Trophoblast cell (in vitro differentiated cells and primary cell): ENCODE results near the gene ABHD5.

Source experiments
- DNase-seq, 2 donors: peaks; one replicate each; pipeline ENCODE4 v3.0.0-alpha.2; 2016
- H2AFZ ChIP-seq: 2 replicates; pipeline ENCODE4 v1.6.1; 2013; ENCODE audit warnings: low read length, moderate library complexity, mild to moderate bottlenecking; ENCODE audit not compliant: insufficient read depth, poor library complexity
- H2AK5ac ChIP-seq: 2 replicates; pipeline ENCODE4 v1.6.1; 2013; ENCODE audit warnings: mild to moderate bottlenecking, low read length
- H2BK120ac ChIP-seq: 2 replicates; pipeline ENCODE4 v1.6.1; 2013; ENCODE audit warnings: low read length, mild to moderate bottlenecking, moderate library complexity; ENCODE audit not compliant: insufficient read depth, poor library complexity
- H2BK12ac ChIP-seq: 2 replicates; pipeline ENCODE4 v1.6.1; 2013; ENCODE audit warnings: mild to moderate bottlenecking, low read length, moderate library complexity
- H2BK5ac ChIP-seq: 2 replicates; pipeline ENCODE4 v1.6.1; 2013; ENCODE audit warnings: low read length, low read depth, moderate library complexity, mild to moderate bottlenecking; ENCODE audit not compliant: poor library complexity
- H3K14ac ChIP-seq: 2 replicates; pipeline ENCODE4 v1.6.1; 2013; ENCODE audit warnings: mild to moderate bottlenecking, low read length
- H3K18ac ChIP-seq: 2 replicates; pipeline ENCODE4 v1.6.1; 2013; ENCODE audit warnings: mild to moderate bottlenecking, low read length
- H3K23ac ChIP-seq: 2 replicates; pipeline ENCODE4 v1.6.1; 2013; ENCODE audit warnings: low read length
- H3K27ac ChIP-seq: 2 replicates; pipeline ENCODE4 v1.5.1; 2013; ENCODE audit warnings: low read depth, mild to moderate bottlenecking, inconsistent platforms, low read length, moderate library complexity
- H3K27me3 ChIP-seq: 2 replicates; pipeline ENCODE4 v1.6.1; 2013; ENCODE audit warnings: inconsistent platforms, mild to moderate bottlenecking, low read length, moderate library complexity; ENCODE audit not compliant: insufficient read depth
- H3K36me3 ChIP-seq, 2 experiments: 1 replicate in 1 of 2; 2 replicates in 1 of 2; pipeline ENCODE4 v1.6.1; 2013; ENCODE audit warnings: low read length in 2 of 2, mild to moderate bottlenecking in 2 of 2, moderate library complexity in 1 of 2; ENCODE audit not compliant: insufficient read depth in 2 of 2, control insufficient read depth in 1 of 2
- H3K4ac ChIP-seq: 2 replicates; pipeline ENCODE4 v1.6.1; 2013; ENCODE audit warnings: low read depth, mild to moderate bottlenecking, low read length, moderate library complexity
- H3K4me1 ChIP-seq, 2 experiments: 1 replicate in 1 of 2; 2 replicates in 1 of 2; pipeline ENCODE4 v1.6.1; 2013; ENCODE audit warnings: low read length in 2 of 2, mild to moderate bottlenecking in 2 of 2, moderate library complexity in 1 of 2; ENCODE audit not compliant: insufficient read depth in 2 of 2, control insufficient read depth in 1 of 2
- H3K4me2 ChIP-seq: 2 replicates; pipeline ENCODE4 v1.6.1; 2013; ENCODE audit warnings: inconsistent platforms, mild to moderate bottlenecking, low read length, moderate library complexity
- H3K4me3 ChIP-seq: 2 replicates; pipeline ENCODE4 v1.5.1; 2013; ENCODE audit warnings: mild to moderate bottlenecking, low read depth, low read length, inconsistent platforms
- H3K79me1 ChIP-seq: one replicate; pipeline ENCODE4 v1.6.1; 2013; ENCODE audit warnings: low read length
- H3K79me2 ChIP-seq: 2 replicates; pipeline ENCODE4 v1.6.1; 2013; ENCODE audit warnings: low read length, mild to moderate bottlenecking; ENCODE audit not compliant: control insufficient read depth, insufficient read depth, poor library complexity
- H3K9ac ChIP-seq: 2 replicates; pipeline ENCODE4 v1.6.1; 2013; ENCODE audit warnings: mild to moderate bottlenecking, low read length
- H3K9me3 ChIP-seq: 2 replicates; pipeline ENCODE4 v1.6.1; 2013; ENCODE audit warnings: low read depth, mild to moderate bottlenecking, control low read depth, inconsistent platforms, low read length; ENCODE audit not compliant: insufficient read depth
- H4K12ac ChIP-seq: 2 replicates; pipeline ENCODE4 v1.6.1; 2013; ENCODE audit warnings: low read depth, mild to moderate bottlenecking, low read length, moderate library complexity
- H4K8ac ChIP-seq: 2 replicates; pipeline ENCODE4 v1.6.1; 2013; ENCODE audit warnings: low read depth, mild to moderate bottlenecking, low read length, moderate library complexity
- H4K91ac ChIP-seq: one replicate; pipeline ENCODE4 v1.6.1; 2013; ENCODE audit warnings: low read depth, mild to moderate bottlenecking, low read length, moderate library complexity
- WGBS: extraction: QIAGEN DNeasy Blood & Tissue Kit; methylation state at CpG from one replicate; pipeline ENCODE4 v1.1.7; 2013; ENCODE audit warnings: missing lambda C conversion rate; ENCODE audit not compliant: insufficient read length, insufficient coverage; ENCODE audit errors: extremely low coverage; 5-methylcytosine and 5-hydroxymethylcytosine counted together

Gene ABHD5

GRCh38 chr3:43689166-43689565 is 1.6 kb upstream of the ABHD5 start:
- no peak overlapping the region for H3K4me3 ChIP-seq
- H3K27me3 ChIP-seq, result no peaks in the 10 kb centered on the region
- H3K18ac ChIP-seq, result no peak overlapping the region
- peaks cover 11% of the 10 kb centered on the region for H3K79me1 ChIP-seq
- no peak overlapping the region for H3K4me2 ChIP-seq
- no peak overlapping the region for H3K27ac ChIP-seq
- H4K12ac ChIP-seq, result no peak overlapping the region
- H3K79me2 ChIP-seq, result peaks cover 6% of the 10 kb centered on the region
- H3K9ac ChIP-seq, result no peak overlapping the region
- H3K23ac ChIP-seq, result no peak overlapping the region
- H3K9me3 ChIP-seq, result peaks cover 2% of the 10 kb centered on the region
- H2BK12ac ChIP-seq, result no peak overlapping the region
- no peak overlapping the region for H2AK5ac ChIP-seq
- H2BK5ac ChIP-seq, result no peak overlapping the region
- H2BK120ac ChIP-seq, result no peak overlapping the region
- no peak overlapping the region for H4K8ac ChIP-seq
- no peak overlapping the region for H3K14ac ChIP-seq
- no CpG with 5 or more reads among the region's 2 CpGs for WGBS
- H3K4ac ChIP-seq, result no peak overlapping the region
- H4K91ac ChIP-seq, result no peak overlapping the region
- H3K4me1 ChIP-seq, result peaks cover 0 to 6% of the 10 kb centered on the region in 2 experiments
- H2AFZ ChIP-seq, result no peak overlapping the region
- no peak for DNase-seq
- no peaks in the 10 kb centered on the region for H3K36me3 ChIP-seq

- peaks cover 2% of the 10 kb centered on the region for H3K9me3 ChIP-seq
- peak overlapping the region; percentile 97 for H3K4me2 ChIP-seq
- peak overlapping the region; percentile 66 for H4K91ac ChIP-seq
- H2BK5ac ChIP-seq, result peak overlapping the region; percentile 18
- no peak overlapping the region for H3K23ac ChIP-seq
- peak overlapping the region; percentile 80 for H4K8ac ChIP-seq
- no peak overlapping the region for H2AK5ac ChIP-seq
- peak overlapping the region; percentile 29 for H4K12ac ChIP-seq
- whole genome bisulfite sequencing, result no CpG with 5 or more reads among the region's 26 CpGs
- H3K4me3 ChIP-seq, result peak overlapping the region; percentile 69
- peak overlapping the region; percentile 47 for H2AFZ ChIP-seq
- H2BK12ac ChIP-seq, result no peak overlapping the region
- no peaks in the 10 kb centered on the region for H3K36me3 ChIP-seq
- H3K27ac ChIP-seq, result peak overlapping the region; percentile 65
- peak overlapping the region; percentile 5 for H3K18ac ChIP-seq
- peak overlapping the region; percentile 1 for H2BK120ac ChIP-seq
- peaks cover 11% of the 10 kb centered on the region for H3K79me1 ChIP-seq
- DNase-seq, result no peak
- H3K4me1 ChIP-seq, result peaks cover 0 to 6% of the 10 kb centered on the region in 2 experiments
- no peaks in the 10 kb centered on the region for H3K27me3 ChIP-seq
- H3K14ac ChIP-seq, result peak overlapping the region; percentile 30
- no peak overlapping the region for H3K4ac ChIP-seq
- H3K9ac ChIP-seq, result peak overlapping the region; percentile 1
- peaks cover 7% of the 10 kb centered on the region for H3K79me2 ChIP-seq
Observed at GRCh38 chr3:43689766-43690399, 855 bp upstream of the ABHD5 start.

GRCh38 chr3:43691120-43691995 is 620 bp downstream of the ABHD5 start:
- H2BK12ac ChIP-seq, result peak overlapping the region; percentile 56
- H3K79me2 ChIP-seq, result peaks cover 8% of the 10 kb centered on the region
- H3K14ac ChIP-seq, result peak overlapping the region; percentile 95
- H3K4me1 ChIP-seq, result peaks cover 0 to under 1% of the 10 kb centered on the region in 2 experiments
- peak overlapping the region; percentile 95 for H4K12ac ChIP-seq
- H3K4me2 ChIP-seq, result peak overlapping the region; percentile 66
- peaks cover under 1% of the 10 kb centered on the region for H3K9me3 ChIP-seq
- H2BK120ac ChIP-seq, result peak overlapping the region; percentile 87
- peak overlapping the region; percentile 88 for H3K9ac ChIP-seq
- H3K79me1 ChIP-seq, result peaks cover 11% of the 10 kb centered on the region
- peak overlapping the region; percentile 94 for H3K4me3 ChIP-seq
- no peaks in the 10 kb centered on the region for H3K27me3 ChIP-seq
- H3K36me3 ChIP-seq, result no peaks in the 10 kb centered on the region
- no CpG with 5 or more reads among the region's 72 CpGs for WGBS
- H3K27ac ChIP-seq, result peak overlapping the region; percentile 90
- peak overlapping the region; percentile 95 for H2AFZ ChIP-seq
- peak overlapping the region; percentile 91 for H4K91ac ChIP-seq
- peak overlapping the region; percentile 67 for H3K4ac ChIP-seq
- peak overlapping the region; percentile 76 for H3K18ac ChIP-seq
- H3K23ac ChIP-seq, result no peak overlapping the region
- peak; percentile 67 to 79 for DNase-seq
- peak overlapping the region; percentile 91 for H2BK5ac ChIP-seq
- H2AK5ac ChIP-seq, result peak overlapping the region; percentile 28
- H4K8ac ChIP-seq, result peak overlapping the region; percentile 93

GRCh38 chr3:43692085-43692855 is 1.5 kb downstream of the ABHD5 start:
- Histone ChIP-seq H2BK5ac (no peak overlapping the region), H3K27me3 (no peaks in the 10 kb centered on the region), H3K9ac (no peak overlapping the region), H3K4me1 (no peaks in the 10 kb centered on the region), H3K14ac (no peak overlapping the region), H3K4me2 (peak overlapping the region; percentile 6), H3K4me3 (no peak overlapping the region), H3K79me1 (peaks cover 11% of the 10 kb centered on the region), H4K8ac (no peak overlapping the region), H3K23ac (no peak overlapping the region), H3K4ac (peak overlapping the region; percentile 32), H4K12ac (no peak overlapping the region), H4K91ac (no peak overlapping the region), H3K18ac (no peak overlapping the region), H3K79me2 (peaks cover 8% of the 10 kb centered on the region), H2BK12ac (no peak overlapping the region), H3K27ac (no peak overlapping the region), H3K36me3 (no peaks in the 10 kb centered on the region), H2AFZ (no peak overlapping the region), H3K9me3 (no peaks in the 10 kb centered on the region), H2AK5ac (no peak overlapping the region), H2BK120ac (no peak overlapping the region)
- WGBS, result no CpG with 5 or more reads among the region's 8 CpGs
- peak in 1 of 2 donors; percentile 9 for DNase-seq
